ENCODE results near the gene SNX21.
A peak's percentile ranks its signal among the peaks of the same experiment; 100 is the strongest.
"Not testable (repeated sequence)": the region's sequence is repeated elsewhere in the genome, so short reads cannot be mapped to it uniquely, and the experiment has no call there.

Gene SNX21

GRCh38 chr20:45851501-45851900 is 17.9 kb downstream of the SNX21 start:
- DNase-seq, result no peak

DNA sequence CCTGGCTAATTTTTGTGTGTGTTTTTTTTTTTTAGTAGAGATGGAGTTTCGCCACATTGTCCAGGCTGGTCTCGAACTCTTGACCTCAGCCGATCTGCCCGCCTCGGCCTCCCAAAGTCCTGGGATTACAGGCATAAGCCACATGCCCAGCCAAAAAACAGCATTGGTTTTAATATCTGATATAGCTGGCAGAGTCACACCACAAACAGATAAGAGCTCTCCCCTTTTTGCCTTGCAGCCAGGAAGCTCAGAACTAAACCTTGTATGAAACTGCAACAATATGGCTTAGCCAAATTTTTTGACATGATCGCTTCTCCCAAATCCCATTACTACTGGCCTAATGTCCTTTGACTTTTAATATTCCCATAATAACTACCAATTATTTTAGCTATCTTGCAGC is 18.7 kb downstream of the SNX21 start:
- DNase-seq, result no peak

GRCh38 chr20:45853484-45853883 is 19.9 kb downstream of the SNX21 start:
- no peak for DNase-seq

DNA sequence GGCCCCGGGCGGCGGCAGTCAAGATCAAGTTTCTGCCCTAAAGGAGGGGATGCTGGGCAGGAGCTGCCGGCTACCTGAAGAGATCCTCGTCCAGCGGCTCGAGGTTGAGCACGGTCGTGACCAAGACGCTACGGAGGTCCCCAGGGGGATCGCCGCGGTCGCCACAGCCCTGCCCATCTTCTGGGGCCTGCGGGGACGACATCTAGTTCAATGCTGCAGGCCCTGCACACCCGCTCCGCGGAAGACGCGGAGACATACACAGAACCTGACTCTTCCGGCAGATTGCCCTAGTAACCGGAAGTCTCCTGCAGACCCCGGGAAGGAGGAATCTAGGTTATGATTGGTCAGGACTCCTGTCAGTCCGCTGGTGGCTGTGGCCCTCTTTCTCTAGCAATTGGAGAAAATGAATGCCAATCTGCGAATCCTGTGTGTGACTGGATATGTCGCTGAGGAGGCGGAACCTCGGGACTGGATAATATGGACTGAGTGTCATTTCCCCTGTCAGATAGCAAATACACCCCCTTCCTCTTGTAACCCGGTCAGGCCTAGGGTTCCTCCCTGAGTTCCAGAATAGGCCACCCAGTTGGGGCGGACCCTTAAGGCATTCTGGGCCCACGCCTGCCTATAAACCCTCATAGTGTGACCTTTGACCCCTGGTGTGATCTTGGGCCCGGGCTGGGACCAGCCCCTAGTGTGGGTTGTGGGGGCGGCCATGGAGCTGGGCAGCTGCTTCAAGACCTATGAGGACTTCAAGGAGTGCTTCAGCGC is 23.7 kb downstream of the SNX21 start, which contains the start of the genes ACOT8 and ZSWIM3:
Gene ACOT8, minus strand, starts transcription at position 279 of the 768 bp plus-strand sequence. Its CDS starts 77 bp downstream, at position 202.
Gene ZSWIM3, plus strand, starts transcription at position 501 of the 768 bp plus-strand sequence. Its CDS starts 212 bp downstream, at position 713.
- DNase-seq, result peak; percentile 86

DNA sequence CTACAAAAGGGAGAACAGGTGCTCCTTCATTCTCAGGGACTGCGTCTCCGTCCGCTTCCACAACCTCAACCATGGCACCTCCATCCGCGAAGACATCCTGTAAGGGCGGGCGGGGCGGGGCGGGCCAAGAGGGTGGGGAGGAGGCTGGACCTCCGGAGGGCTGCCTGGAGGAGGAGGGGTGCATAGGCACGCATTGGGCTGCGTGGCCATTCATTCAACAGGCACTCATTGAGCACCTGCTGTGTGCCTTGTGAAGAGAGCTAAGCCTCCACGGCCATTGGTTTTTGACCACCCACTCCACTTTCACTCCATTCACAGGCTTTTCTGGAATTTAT is 24.2 kb downstream of the SNX21 start:
- DNase-seq, result no peak

GRCh38 chr20:45859916-45860315 is 26.3 kb downstream of the SNX21 start:
- no peak for DNase-seq

- no peak for DNase-seq
Measured at GRCh38 chr20:45860560-45861220, 27.1 kb downstream of the SNX21 start.

DNA sequence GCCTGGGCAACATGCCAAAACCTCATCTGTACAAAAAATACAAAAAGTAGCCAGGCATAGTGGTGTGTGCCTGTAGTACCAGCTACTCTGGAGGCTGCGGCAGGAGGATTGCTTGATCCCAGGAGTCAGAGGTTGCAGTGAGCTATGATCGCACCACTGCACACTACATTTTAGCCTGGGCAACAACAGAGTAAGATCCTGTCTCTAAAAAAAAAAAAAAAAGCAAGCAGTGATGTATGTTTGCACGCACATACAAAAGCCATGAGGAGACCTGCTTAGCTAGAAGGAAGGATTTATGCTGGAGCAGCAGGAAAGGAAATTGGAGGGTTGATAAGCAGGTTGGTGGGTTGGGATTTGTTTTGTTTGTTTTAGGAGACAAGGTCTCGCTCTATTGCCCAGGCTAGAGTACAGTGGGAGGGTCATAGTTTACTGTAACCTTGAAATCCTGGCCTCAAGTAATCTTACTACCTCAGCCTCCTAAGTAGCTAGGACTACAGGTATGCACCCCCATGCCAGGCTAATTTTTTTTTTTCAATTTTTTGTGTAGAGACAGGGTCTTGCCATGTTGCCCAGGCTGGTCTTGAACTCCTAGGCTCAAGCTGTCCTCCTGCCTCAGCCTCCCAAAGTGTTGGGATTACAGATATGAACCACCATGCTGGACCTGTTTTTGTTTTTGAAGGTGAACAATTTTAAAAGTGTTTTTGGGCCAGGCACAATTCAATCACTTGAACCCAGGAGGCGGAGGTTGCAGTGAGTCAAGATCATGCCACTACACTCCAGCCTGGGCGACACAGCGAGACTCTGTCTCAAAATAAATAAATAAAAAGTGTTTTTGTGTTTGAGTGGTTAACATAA is 27.8 kb downstream of the SNX21 start:
- no peak for DNase-seq

DNA sequence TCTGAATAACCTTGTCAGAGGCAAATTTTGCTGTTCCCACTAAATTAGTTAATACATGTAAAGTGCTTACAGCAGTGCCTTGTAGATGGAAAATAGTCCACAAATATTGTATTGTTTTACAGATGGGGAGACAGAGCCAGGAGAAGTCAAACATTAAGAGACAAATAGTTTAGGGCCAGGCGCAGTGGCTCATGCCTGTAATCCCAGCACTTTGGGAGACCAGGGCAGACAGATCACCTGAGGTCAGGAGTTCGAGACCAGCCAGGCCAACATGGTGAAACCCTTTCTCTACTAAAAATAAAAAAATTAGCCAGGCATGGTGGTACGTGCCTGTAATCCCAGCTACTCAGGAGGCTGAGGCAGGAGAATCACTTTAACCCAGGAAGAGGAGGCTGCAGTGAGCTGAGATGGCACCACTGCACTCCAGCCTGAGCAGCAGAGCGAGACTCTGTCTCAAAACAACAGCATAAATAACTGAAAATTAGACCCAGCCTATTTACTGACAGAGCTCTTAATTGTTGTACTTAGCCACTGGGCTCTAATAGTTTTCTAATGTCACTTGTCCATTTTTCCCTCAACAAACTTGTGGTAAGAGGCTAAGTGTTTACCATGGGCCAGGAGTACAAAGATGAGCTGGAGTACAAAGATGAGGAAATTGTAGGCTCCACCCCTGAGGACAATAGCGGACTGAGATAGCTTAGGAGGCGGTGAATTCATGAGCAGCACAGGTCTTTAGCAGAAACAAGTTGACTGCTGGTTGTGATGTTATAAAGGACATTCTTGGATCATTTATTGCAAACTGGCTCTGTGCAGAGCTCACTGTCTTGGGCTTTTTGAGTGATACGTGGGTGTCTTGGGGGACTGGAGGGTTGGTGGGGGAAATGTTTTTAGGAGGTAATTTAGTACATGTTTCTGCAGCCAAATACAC is 30.2 kb downstream of the SNX21 start:
- DNase-seq, result no peak

- DNase-seq, result no peak
Measured at GRCh38 chr20:45866454-45866853, 32.9 kb downstream of the SNX21 start.

GRCh38 chr20:45867136-45867818 is 33.7 kb downstream of the SNX21 start:
- DNase-seq, result no peak

- DNase-seq, result no peak
Measured at GRCh38 chr20:45867819-45868176, 34.2 kb downstream of the SNX21 start.

- DNase-seq, result no peak
Measured at GRCh38 chr20:45872626-45873025, 39.0 kb downstream of the SNX21 start.

DNA sequence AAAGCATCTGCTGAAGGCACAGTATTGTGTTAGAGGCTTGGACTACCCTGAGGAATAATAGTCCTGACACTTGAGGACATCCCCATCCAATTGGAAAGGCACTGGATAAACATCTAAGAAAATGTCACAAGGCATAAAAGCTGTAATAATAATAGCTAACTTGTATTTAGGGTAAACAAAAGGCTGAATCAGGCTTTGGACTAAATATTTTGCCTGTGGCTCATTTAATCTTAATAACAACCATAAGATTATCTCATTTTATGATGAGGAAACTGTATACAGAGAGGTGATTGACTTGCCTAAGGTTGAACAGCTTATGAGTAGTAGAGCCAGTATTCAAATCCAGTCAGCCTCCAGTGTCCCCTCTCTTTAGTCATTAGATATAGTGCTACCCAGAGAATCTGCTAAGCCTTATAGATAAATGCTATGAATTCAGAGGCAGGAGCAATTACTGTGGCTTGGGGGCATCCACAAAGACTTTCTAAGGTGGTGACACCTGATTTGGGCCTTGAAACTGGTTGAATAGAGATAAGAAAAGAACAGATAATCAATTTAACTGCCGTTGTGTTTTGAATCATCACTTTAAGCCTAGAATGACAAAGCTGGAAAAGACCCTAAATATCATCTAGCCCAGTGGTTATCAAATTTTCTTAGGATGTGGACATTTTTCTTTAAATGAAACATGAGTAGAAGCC is 40.0 kb downstream of the SNX21 start:
- no peak for DNase-seq

DNA sequence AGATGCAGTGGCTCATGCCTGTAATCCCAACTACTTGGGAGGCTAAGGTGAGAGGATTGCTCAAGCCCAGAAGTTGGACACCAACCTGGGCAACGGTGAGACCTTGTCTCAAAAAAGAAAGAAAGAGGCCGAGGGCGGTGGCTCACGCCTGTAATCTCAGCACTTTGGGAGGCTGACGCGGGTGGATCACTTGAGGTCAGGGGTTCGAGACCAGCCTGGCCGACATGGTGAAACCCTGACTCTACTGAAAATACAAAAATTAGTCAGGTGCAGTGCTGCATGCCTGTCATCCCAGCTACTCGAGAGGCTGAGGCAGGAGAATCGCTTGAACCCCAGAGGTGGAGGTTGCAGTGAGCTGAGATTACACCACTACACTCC is 40.5 kb downstream of the SNX21 start:
- DNase-seq, result not testable (repeated sequence)

DNA sequence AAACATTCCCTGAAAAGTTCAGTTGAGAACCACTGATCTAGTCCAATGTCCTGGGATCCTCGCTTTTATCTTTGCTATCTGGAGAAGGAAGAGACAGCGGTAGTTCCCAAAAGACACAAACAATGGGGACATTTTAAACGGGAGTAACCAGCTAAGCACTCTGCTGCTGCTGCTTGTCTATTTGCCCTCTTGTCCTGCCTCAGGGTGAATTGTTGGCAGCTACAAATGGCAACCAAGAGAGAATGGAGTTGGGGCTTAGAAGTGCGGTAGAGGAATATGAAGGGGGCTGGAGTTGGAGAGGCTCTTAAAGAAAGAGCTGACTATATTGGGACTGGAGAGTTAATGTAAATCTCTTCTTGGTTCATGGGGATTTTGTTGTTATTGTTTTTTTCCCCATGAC is 41.0 kb downstream of the SNX21 start:
- DNase-seq, result no peak

GRCh38 chr20:45878076-45878761 is 44.6 kb downstream of the SNX21 start:
- no peak for DNase-seq

DNA sequence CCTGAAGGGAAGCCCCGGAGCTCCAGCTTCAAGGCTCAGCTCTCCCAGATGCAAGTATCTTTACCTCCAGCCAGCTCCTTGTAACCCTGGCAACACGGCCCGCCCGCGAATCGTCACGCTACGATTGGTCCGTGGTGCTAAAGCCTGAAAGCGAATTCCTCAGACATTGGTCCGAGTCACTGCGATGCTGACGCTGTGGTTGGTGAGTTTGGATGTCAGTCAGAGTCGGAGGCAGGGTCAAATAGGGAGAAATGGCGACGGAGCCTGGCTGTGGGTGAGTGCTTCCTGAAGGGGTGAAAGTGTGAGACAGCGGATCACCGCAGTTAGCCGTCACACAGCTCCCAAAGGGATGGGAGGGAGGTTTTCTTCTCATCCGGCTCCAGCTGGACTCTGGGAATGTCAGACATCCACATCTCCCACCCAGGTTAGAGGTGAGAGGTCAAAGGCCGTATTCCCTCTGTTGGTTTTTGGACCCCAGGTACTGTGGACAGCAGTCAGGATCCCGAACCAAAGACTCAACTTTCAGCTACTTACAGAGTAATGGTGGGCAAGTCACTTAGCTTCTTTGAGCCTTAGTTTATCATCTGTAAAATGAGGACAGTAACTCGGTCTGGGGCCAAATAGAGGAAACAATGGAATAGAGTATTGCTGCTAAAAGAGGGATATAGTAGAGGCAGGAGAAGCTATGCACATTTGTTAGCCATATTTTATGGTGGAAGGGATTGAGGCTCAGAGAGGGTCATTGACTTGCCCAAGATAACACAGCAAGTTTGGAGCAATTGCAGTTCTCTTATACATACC is 47.6 kb downstream of the SNX21 start, which contains the start of gene ZSWIM1:
Gene ZSWIM1, plus strand, starts transcription at position 240 of the 801 bp plus-strand sequence. CDS start 1,366 bp downstream, outside the sequence.
- peak; percentile 99 for DNase-seq

DNA sequence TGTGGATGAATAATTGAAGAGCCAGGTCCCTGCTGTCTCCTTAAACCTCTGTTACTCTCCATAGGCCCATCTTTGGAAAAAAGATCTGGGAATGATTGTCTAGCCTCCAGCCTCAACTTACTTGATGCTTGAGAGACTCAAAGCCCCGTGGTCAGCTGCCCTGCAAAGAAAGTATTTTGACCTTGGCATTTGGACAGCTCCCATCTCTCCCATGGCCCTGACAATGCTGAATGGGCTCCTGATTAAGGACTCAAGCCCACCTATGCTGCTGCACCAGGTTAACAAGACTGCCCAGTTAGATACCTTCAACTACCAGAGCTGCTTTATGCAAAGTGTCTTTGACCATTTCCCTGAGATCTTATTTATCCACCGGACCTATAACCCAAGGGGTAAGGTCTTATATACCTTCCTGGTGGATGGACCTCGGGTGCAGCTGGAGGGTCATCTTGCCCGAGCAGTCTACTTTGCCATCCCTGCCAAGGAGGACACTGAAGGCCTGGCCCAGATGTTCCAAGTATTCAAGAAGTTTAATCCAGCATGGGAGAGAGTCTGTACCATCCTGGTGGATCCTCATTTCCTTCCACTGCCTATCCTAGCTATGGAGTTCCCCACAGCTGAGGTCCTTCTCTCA is 49.0 kb downstream of the SNX21 start:
- DNase-seq, result no peak
